Activated naive CD4-positive, alpha-beta T cell treated with anti-CD3 and anti-CD28 coated beads, Interleukin-2, amount 50 U/mL, for 16 hours (primary cell): ENCODE results near the gene KIF17.

Experiments used
- DNase-seq: peaks from one replicate; pipeline ENCODE4 v3.0.0-alpha.2; 2020

Gene KIF17

GRCh38 chr1:20657024-20657423 is 60.8 kb downstream of the KIF17 start:
- no peak for DNase-seq

GRCh38 chr1:20654104-20654690 is 63.6 kb downstream of the KIF17 start:
- no peak for DNase-seq

GRCh38 chr1:20652300-20652699 is 65.5 kb downstream of the KIF17 start:
- DNase-seq = no peak

GRCh38 chr1:20648946-20649345 is 68.9 kb downstream of the KIF17 start:
- DNase-seq = no peak

GRCh38 chr1:20648438-20648837 is 69.4 kb downstream of the KIF17 start:
- DNase-seq = no peak

GRCh38 chr1:20645414-20645813 is 72.4 kb downstream of the KIF17 start:
- DNase-seq = no peak

GRCh38 chr1:20644416-20644815 is 73.4 kb downstream of the KIF17 start:
- no peak for DNase-seq

- no peak for DNase-seq
Observed at GRCh38 chr1:20643080-20643479, 74.7 kb downstream of the KIF17 start.

GRCh38 chr1:20641975-20642374 is 75.8 kb downstream of the KIF17 start:
- DNase-seq = no peak

GRCh38 chr1:20640183-20640597 is 77.6 kb downstream of the KIF17 start:
- DNase-seq = peak; percentile 56

GRCh38 chr1:20636785-20637347 is 80.9 kb downstream of the KIF17 start:
- no peak for DNase-seq

GRCh38 chr1:20634594-20635084 is 83.2 kb downstream of the KIF17 start:
- peak; percentile 22 for DNase-seq

GRCh38 chr1:20634065-20634593 is 83.7 kb downstream of the KIF17 start:
- DNase-seq = no peak

GRCh38 chr1:20633190-20634064 is 84.4 kb downstream of the KIF17 start, which contains the start of gene PINK1:
Gene PINK1, plus strand, starts transcription at chr1:20633458. Its CDS starts 91 bp downstream, at chr1:20633549.
- peak; percentile 78 for DNase-seq

GRCh38 chr1:20632386-20632785 is 85.4 kb downstream of the KIF17 start:
- DNase-seq = no peak

GRCh38 chr1:20630729-20631128 is 87.1 kb downstream of the KIF17 start:
- DNase-seq = no peak

GRCh38 chr1:20626524-20626923 is 91.3 kb downstream of the KIF17 start:
- DNase-seq = no peak

GRCh38 chr1:20626098-20626427 is 91.7 kb downstream of the KIF17 start:
- no peak for DNase-seq

- DNase-seq = no peak
Observed at GRCh38 chr1:20625176-20626097, 92.4 kb downstream of the KIF17 start.

- DNase-seq = no peak
Observed at GRCh38 chr1:20624709-20625108, 93.1 kb downstream of the KIF17 start.

- no peak for DNase-seq
Observed at GRCh38 chr1:20621012-20621411, 96.8 kb downstream of the KIF17 start.

GRCh38 chr1:20619999-20620398 is 97.8 kb downstream of the KIF17 start:
- no peak for DNase-seq

GRCh38 chr1:20618550-20618949 is 99.3 kb downstream of the KIF17 start:
- no peak for DNase-seq
